Measurements from ENCODE around the gene SRPX. TPM values are rescaled to one million over a fixed set of nuclear protein-coding genes. Genes with fewer than 3 reads are reported as not detected.

SRPX gene
- polyA plus RNA-seq, 6 donors from 2014 or later = not detected

- Mint-ChIP-seq H3K27me3 (peaks cover 10 to 38% (median 11%) of the 10 kb centered on the region in 3 donors), H3K4me1 (no peaks in the 10 kb centered on the region), H3K27ac (no peak overlapping the region), H3K4me3 (no peak overlapping the region), H3K36me3 (no peaks in the 10 kb centered on the region), H3K9me3 (peaks cover 0 to 3% (median 0%) of the 10 kb centered on the region in 7 donors)
- DNase-seq (no peak), ATAC-seq (ENCODE audit: low read depth in 2 of 2) (no peak)
Measured at GRCh38 chrX:38149016-38149415, 71.7 kb downstream of the SRPX start.

GRCh38 chrX:38142610-38143009 is 78.1 kb downstream of the SRPX start:
- Mint-ChIP-seq H3K27ac (no peak overlapping the region), H3K4me1 (no peaks in the 10 kb centered on the region), H3K9me3 (peaks cover 0 to 3% (median 0%) of the 10 kb centered on the region in 7 donors), H3K36me3 (no peaks in the 10 kb centered on the region), H3K27me3 (peaks cover 11 to 39% (median 16%) of the 10 kb centered on the region in 3 donors), H3K4me3 (no peak overlapping the region)
- DNase-seq = no peak
- ATAC-seq (ENCODE audit: low read depth in 2 of 2) = no peak

GRCh38 chrX:38138900-38139299 is 81.8 kb downstream of the SRPX start:
- Mint-ChIP-seq H3K36me3 (no peaks in the 10 kb centered on the region), H3K27me3 (peaks cover 0 to 19% (median 6%) of the 10 kb centered on the region in 3 donors), H3K4me3 (no peak overlapping the region), H3K4me1 (no peaks in the 10 kb centered on the region), H3K9me3 (no peaks in the 10 kb centered on the region), H3K27ac (no peak overlapping the region)
- ATAC-seq (ENCODE audit: low read depth in 2 of 2) = no peak
- no peak for DNase-seq

DNA sequence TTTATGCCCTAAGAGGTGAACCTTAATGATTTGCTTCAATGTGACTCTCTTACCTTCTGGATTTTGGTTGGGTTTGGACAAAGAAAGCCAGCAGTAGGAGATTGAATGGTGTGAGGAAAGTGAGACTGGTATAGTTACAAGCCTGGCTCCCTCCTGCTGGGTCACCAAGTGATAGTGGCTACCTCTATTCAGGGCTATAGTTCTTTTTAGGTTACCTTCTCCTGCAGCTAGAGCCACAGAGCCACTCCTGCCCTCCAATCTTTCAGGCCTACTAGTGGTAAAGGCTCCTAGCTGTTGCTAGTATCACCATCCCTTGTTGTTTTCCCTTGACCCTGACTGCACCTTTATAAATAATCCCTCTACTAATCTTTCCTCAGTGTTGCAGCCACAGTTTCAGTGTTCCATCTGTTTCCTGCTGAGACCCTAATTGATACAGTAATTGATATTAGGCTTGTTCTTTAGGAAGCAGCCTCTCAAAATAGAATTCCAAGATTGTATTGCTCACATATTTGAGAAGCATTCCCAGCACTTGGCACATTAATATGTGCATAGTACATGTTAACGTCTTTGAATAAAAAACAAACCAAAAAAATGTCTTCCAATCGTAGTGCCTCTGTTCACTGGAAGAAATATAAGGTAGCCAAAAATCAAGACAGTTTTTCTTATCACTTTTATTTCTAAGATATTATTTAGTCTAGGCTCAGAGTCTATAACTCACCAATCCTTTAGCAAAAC is 82.3 kb downstream of the SRPX start:
- peaks cover 0 to 19% (median 6%) of the 10 kb centered on the region in 3 donors for H3K27me3 Mint-ChIP-seq
- no peak overlapping the region for H3K4me3 Mint-ChIP-seq
- ATAC-seq (ENCODE audit: low read depth in 2 of 2) (no peak), DNase-seq (no peak)
- H3K4me1 Mint-ChIP-seq = no peaks in the 10 kb centered on the region
- no peak overlapping the region for H3K27ac Mint-ChIP-seq
- H3K9me3 Mint-ChIP-seq = no peaks in the 10 kb centered on the region
- no peaks in the 10 kb centered on the region for H3K36me3 Mint-ChIP-seq

- Mint-ChIP-seq H3K36me3 (no peaks in the 10 kb centered on the region), H3K27me3 (peaks cover 0 to 10% (median 0%) of the 10 kb centered on the region in 3 donors), H3K4me3 (no peak overlapping the region), H3K9me3 (peaks cover 0 to 3% (median 0%) of the 10 kb centered on the region in 7 donors), H3K4me1 (no peaks in the 10 kb centered on the region), H3K27ac (no peak overlapping the region)
- ATAC-seq (ENCODE audit: low read depth in 2 of 2) (no peak), DNase-seq (no peak)
Measured at GRCh38 chrX:38129366-38129765, 91.3 kb downstream of the SRPX start.

GRCh38 chrX:38127961-38128360 is 92.7 kb downstream of the SRPX start:
- no peak for DNase-seq
- peaks cover 0 to 10% (median 0%) of the 10 kb centered on the region in 3 donors for H3K27me3 Mint-ChIP-seq
- no peaks in the 10 kb centered on the region for H3K36me3 Mint-ChIP-seq

GRCh38 chrX:38126179-38126578 is 94.5 kb downstream of the SRPX start:
- no peak overlapping the region for H3K4me3 Mint-ChIP-seq

More at GRCh38 chrX:38127961-38128360, 92.7 kb downstream of the SRPX start:
- Mint-ChIP-seq H3K27ac (no peak overlapping the region), H3K9me3 (peaks cover 0 to 3% (median 0%) of the 10 kb centered on the region in 7 donors), H3K4me1 (no peaks in the 10 kb centered on the region), H3K4me3 (no peak overlapping the region)
- no peak for ATAC-seq (ENCODE audit: low read depth in 2 of 2)

GRCh38 chrX:38124000-38124399 is 96.7 kb downstream of the SRPX start:
- Mint-ChIP-seq H3K4me1 (no peaks in the 10 kb centered on the region), H3K4me3 (no peak overlapping the region), H3K27ac (no peak overlapping the region), H3K9me3 (peaks cover 0 to 3% (median 0%) of the 10 kb centered on the region in 7 donors), H3K36me3 (no peaks in the 10 kb centered on the region), H3K27me3 (no peaks in the 10 kb centered on the region)
- ATAC-seq (ENCODE audit: low read depth in 2 of 2) (no peak), DNase-seq (no peak)

More at GRCh38 chrX:38126179-38126578, 94.5 kb downstream of the SRPX start:
- Mint-ChIP-seq H3K36me3 (no peaks in the 10 kb centered on the region), H3K27me3 (peaks cover 0 to 10% (median 0%) of the 10 kb centered on the region in 3 donors), H3K9me3 (peaks cover 0 to 3% (median 0%) of the 10 kb centered on the region in 7 donors), H3K4me1 (no peaks in the 10 kb centered on the region), H3K27ac (no peak overlapping the region)
- no peak for ATAC-seq (ENCODE audit: low read depth in 2 of 2)
- DNase-seq = no peak

- no peak overlapping the region for H3K27ac Mint-ChIP-seq
- no peaks in the 10 kb centered on the region for H3K4me1 Mint-ChIP-seq
- ATAC-seq (ENCODE audit: low read depth in 2 of 2) (no peak), DNase-seq (no peak)
- no peaks in the 10 kb centered on the region for H3K36me3 Mint-ChIP-seq
- H3K9me3 Mint-ChIP-seq = peaks cover 0 to 10% (median 4%) of the 10 kb centered on the region in 7 donors
- H3K4me3 Mint-ChIP-seq = no peak overlapping the region
- peaks cover 0 to 8% (median 5%) of the 10 kb centered on the region in 3 donors for H3K27me3 Mint-ChIP-seq
Measured at GRCh38 chrX:38117485-38117884, 103.2 kb downstream of the SRPX start.

- Mint-ChIP-seq H3K4me3 (no peak overlapping the region), H3K27me3 (peaks cover 0 to 8% (median 5%) of the 10 kb centered on the region in 3 donors), H3K9me3 (peaks cover 0 to 10% (median 4%) of the 10 kb centered on the region in 7 donors), H3K27ac (no peak overlapping the region), H3K4me1 (no peaks in the 10 kb centered on the region), H3K36me3 (no peaks in the 10 kb centered on the region)
- DNase-seq (no peak), ATAC-seq (ENCODE audit: low read depth in 2 of 2) (no peak)
Measured at GRCh38 chrX:38116706-38117105, 104.0 kb downstream of the SRPX start.

DNA sequence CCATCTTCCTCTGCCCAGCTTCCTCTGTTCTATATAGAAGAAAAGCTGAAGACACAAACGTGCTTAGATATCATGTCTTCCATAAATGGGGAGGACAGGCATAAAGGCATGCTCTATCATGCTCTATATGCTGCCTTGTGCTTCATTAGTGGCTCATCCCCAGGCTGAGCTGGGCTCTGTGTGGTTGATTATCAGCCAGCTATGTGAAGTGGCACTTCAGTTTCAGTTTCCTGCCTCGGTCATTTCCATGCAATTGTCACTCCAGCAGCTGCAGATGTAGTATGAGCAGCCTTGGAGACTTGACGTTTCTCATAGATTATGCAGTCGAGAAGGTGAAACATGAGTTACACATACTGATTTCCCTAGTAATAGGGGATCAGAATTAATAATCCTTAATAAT is 108.1 kb downstream of the SRPX start:
- Mint-ChIP-seq H3K4me1 (no peaks in the 10 kb centered on the region), H3K27ac (no peak overlapping the region), H3K9me3 (peaks cover 0 to 20% (median 4%) of the 10 kb centered on the region in 7 donors), H3K36me3 (no peaks in the 10 kb centered on the region), H3K27me3 (peaks cover 0 to 8% (median 5%) of the 10 kb centered on the region in 3 donors), H3K4me3 (no peak overlapping the region)
- ATAC-seq (ENCODE audit: low read depth in 2 of 2) = no peak
- DNase-seq = no peak

DNA sequence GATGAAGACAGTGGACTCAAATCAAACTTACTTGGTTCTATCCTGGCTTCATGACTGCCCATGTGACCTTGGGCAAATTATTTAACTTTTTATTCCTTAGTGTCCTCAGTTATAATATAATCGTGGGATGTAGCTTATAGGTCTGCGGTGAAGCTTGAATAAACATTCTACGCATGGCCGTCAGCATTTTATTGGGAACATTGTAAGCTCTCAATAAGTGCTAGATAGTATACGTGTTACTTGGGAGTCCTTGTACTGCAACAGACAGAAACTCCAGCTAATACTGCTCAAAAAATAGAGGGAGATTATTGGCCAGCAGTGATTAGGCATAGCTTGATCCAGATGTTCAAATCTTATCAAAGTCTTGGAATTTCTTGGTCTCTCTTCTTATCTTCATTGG is 109.5 kb downstream of the SRPX start:
- DNase-seq = no peak
- H3K9me3 Mint-ChIP-seq = peaks cover 0 to 18% (median 4%) of the 10 kb centered on the region in 7 donors
- no peak overlapping the region for H3K27ac Mint-ChIP-seq
- peaks cover 0 to 8% (median 5%) of the 10 kb centered on the region in 3 donors for H3K27me3 Mint-ChIP-seq
- H3K36me3 Mint-ChIP-seq = no peaks in the 10 kb centered on the region
- ATAC-seq (ENCODE audit: low read depth in 2 of 2) = no peak
- no peaks in the 10 kb centered on the region for H3K4me1 Mint-ChIP-seq
- H3K4me3 Mint-ChIP-seq = no peak overlapping the region

- Mint-ChIP-seq H3K27ac (no peak overlapping the region), H3K9me3 (peaks cover 0 to 10% (median 2%) of the 10 kb centered on the region in 7 donors), H3K4me3 (no peak overlapping the region), H3K27me3 (peaks cover 0 to 8% (median 5%) of the 10 kb centered on the region in 3 donors), H3K4me1 (no peaks in the 10 kb centered on the region), H3K36me3 (no peaks in the 10 kb centered on the region)
- DNase-seq = no peak
- ATAC-seq (ENCODE audit: low read depth in 2 of 2) = no peak
Measured at GRCh38 chrX:38110231-38110630, 110.4 kb downstream of the SRPX start.

Data from naive B cell (primary cell).